ENCODE data around the gene PHYH.
"Not testable (repeated sequence)": the region's sequence is repeated elsewhere in the genome, so short reads cannot be mapped to it uniquely, and the experiment has no call there.

Gene PHYH

GRCh38 chr10:13270877-13271551 lies 28.9 kb downstream of the PHYH start:
- H3K36me3 Mint-ChIP-seq (ENCODE audit: low read depth), result no peaks in the 10 kb centered on the region
- H3K4me3 Mint-ChIP-seq, result no peak overlapping the region
- no peaks in the 10 kb centered on the region for H3K4me1 Mint-ChIP-seq (ENCODE audit: low read depth)
- no peak overlapping the region for H3K27ac Mint-ChIP-seq
- H3K9me3 Mint-ChIP-seq, result no peaks in the 10 kb centered on the region
- H3K27me3 Mint-ChIP-seq (ENCODE audit: low read depth), result peaks cover 10% of the 10 kb centered on the region

- Mint-ChIP-seq H3K27me3 (ENCODE audit: low read depth) (peaks cover 11% of the 10 kb centered on the region), H3K4me1 (ENCODE audit: low read depth) (no peaks in the 10 kb centered on the region), H3K36me3 (ENCODE audit: low read depth) (no peaks in the 10 kb centered on the region), H3K4me3 (no peak overlapping the region), H3K27ac (no peak overlapping the region), H3K9me3 (no peaks in the 10 kb centered on the region)
These were observed 31.0 kb downstream of the PHYH start for GRCh38 chr10:13268841-13269240.

- Mint-ChIP-seq H3K4me1 (ENCODE audit: low read depth) (no peaks in the 10 kb centered on the region), H3K27ac (no peak overlapping the region), H3K36me3 (ENCODE audit: low read depth) (no peaks in the 10 kb centered on the region), H3K4me3 (no peak overlapping the region), H3K9me3 (no peaks in the 10 kb centered on the region), H3K27me3 (ENCODE audit: low read depth) (peaks cover 12% of the 10 kb centered on the region)
These were observed 31.6 kb downstream of the PHYH start for GRCh38 chr10:13268310-13268709.

GRCh38 chr10:13263591-13263990 lies 36.3 kb downstream of the PHYH start:
- H3K4me3 Mint-ChIP-seq, result no peak overlapping the region
- no peak overlapping the region for H3K27ac Mint-ChIP-seq
- H3K27me3 Mint-ChIP-seq (ENCODE audit: low read depth), result peaks cover 13% of the 10 kb centered on the region
- H3K4me1 Mint-ChIP-seq (ENCODE audit: low read depth), result no peaks in the 10 kb centered on the region
- H3K36me3 Mint-ChIP-seq (ENCODE audit: low read depth), result no peaks in the 10 kb centered on the region
- H3K9me3 Mint-ChIP-seq, result peaks cover under 1% of the 10 kb centered on the region

GRCh38 chr10:13262433-13262832 lies 37.4 kb downstream of the PHYH start:
- Mint-ChIP-seq H3K27ac (no peak overlapping the region), H3K27me3 (ENCODE audit: low read depth) (peaks cover 9% of the 10 kb centered on the region)

GRCh38 chr10:13257621-13258140 lies 42.2 kb downstream of the PHYH start:
- Mint-ChIP-seq H3K4me1 (ENCODE audit: low read depth) (peaks cover 4% of the 10 kb centered on the region), H3K9me3 (peaks cover 4% of the 10 kb centered on the region), H3K27ac (no peak overlapping the region), H3K4me3 (no peak overlapping the region), H3K27me3 (ENCODE audit: low read depth) (peaks cover 15% of the 10 kb centered on the region), H3K36me3 (ENCODE audit: low read depth) (no peaks in the 10 kb centered on the region)

More at GRCh38 chr10:13262433-13262832, 37.4 kb downstream of the PHYH start:
- Mint-ChIP-seq H3K9me3 (peaks cover 4% of the 10 kb centered on the region), H3K4me3 (no peak overlapping the region), H3K36me3 (ENCODE audit: low read depth) (no peaks in the 10 kb centered on the region), H3K4me1 (ENCODE audit: low read depth) (peaks cover 4% of the 10 kb centered on the region)

GRCh38 chr10:13256627-13257026 lies 43.2 kb downstream of the PHYH start:
- H3K27me3 Mint-ChIP-seq (ENCODE audit: low read depth), result peaks cover 15% of the 10 kb centered on the region
- peaks cover 4% of the 10 kb centered on the region for H3K4me1 Mint-ChIP-seq (ENCODE audit: low read depth)
- no peaks in the 10 kb centered on the region for H3K36me3 Mint-ChIP-seq (ENCODE audit: low read depth)
- H3K9me3 Mint-ChIP-seq, result peaks cover 4% of the 10 kb centered on the region
- H3K4me3 Mint-ChIP-seq, result no peak overlapping the region
- H3K27ac Mint-ChIP-seq, result no peak overlapping the region

GRCh38 chr10:13253726-13254125 lies 46.1 kb downstream of the PHYH start:
- Mint-ChIP-seq H3K27me3 (ENCODE audit: low read depth) (peaks cover 15% of the 10 kb centered on the region), H3K4me1 (ENCODE audit: low read depth) (peaks cover 4% of the 10 kb centered on the region), H3K9me3 (peaks cover 4% of the 10 kb centered on the region), H3K4me3 (no peak overlapping the region), H3K27ac (no peak overlapping the region), H3K36me3 (ENCODE audit: low read depth) (no peaks in the 10 kb centered on the region)

- H3K27me3 Mint-ChIP-seq (ENCODE audit: low read depth), result no peaks in the 10 kb centered on the region
- no peaks in the 10 kb centered on the region for H3K4me1 Mint-ChIP-seq (ENCODE audit: low read depth)
- no peaks in the 10 kb centered on the region for H3K36me3 Mint-ChIP-seq (ENCODE audit: low read depth)
- H3K27ac Mint-ChIP-seq, result no peak overlapping the region
- no peak overlapping the region for H3K4me3 Mint-ChIP-seq
- no peaks in the 10 kb centered on the region for H3K9me3 Mint-ChIP-seq
These were observed 52.1 kb downstream of the PHYH start for GRCh38 chr10:13247784-13248183.

- H3K9me3 Mint-ChIP-seq, result no peaks in the 10 kb centered on the region
- H3K36me3 Mint-ChIP-seq (ENCODE audit: low read depth), result no peaks in the 10 kb centered on the region
- H3K27ac Mint-ChIP-seq, result no peak overlapping the region
- no peaks in the 10 kb centered on the region for H3K27me3 Mint-ChIP-seq (ENCODE audit: low read depth)
- no peaks in the 10 kb centered on the region for H3K4me1 Mint-ChIP-seq (ENCODE audit: low read depth)
- H3K4me3 Mint-ChIP-seq, result no peak overlapping the region
These were observed 52.6 kb downstream of the PHYH start for GRCh38 chr10:13247246-13247645.

- H3K4me1 Mint-ChIP-seq (ENCODE audit: low read depth); H3K36me3 Mint-ChIP-seq (ENCODE audit: low read depth); H3K27me3 Mint-ChIP-seq (ENCODE audit: low read depth); H3K4me3 Mint-ChIP-seq; H3K27ac Mint-ChIP-seq; H3K9me3 Mint-ChIP-seq: not testable (repeated sequence)
These were observed 57.6 kb downstream of the PHYH start for GRCh38 chr10:13242260-13242659.

- Mint-ChIP-seq H3K27me3 (ENCODE audit: low read depth) (no peaks in the 10 kb centered on the region), H3K27ac (no peak overlapping the region), H3K36me3 (ENCODE audit: low read depth) (no peaks in the 10 kb centered on the region), H3K4me3 (no peak overlapping the region), H3K4me1 (ENCODE audit: low read depth) (no peaks in the 10 kb centered on the region), H3K9me3 (no peaks in the 10 kb centered on the region)
These were observed 58.3 kb downstream of the PHYH start for GRCh38 chr10:13241613-13242012.

- Mint-ChIP-seq H3K4me1 (ENCODE audit: low read depth) (no peaks in the 10 kb centered on the region), H3K36me3 (ENCODE audit: low read depth) (no peaks in the 10 kb centered on the region), H3K9me3 (no peaks in the 10 kb centered on the region), H3K27me3 (ENCODE audit: low read depth) (no peaks in the 10 kb centered on the region), H3K27ac (no peak overlapping the region), H3K4me3 (no peak overlapping the region)
These were observed 59.9 kb downstream of the PHYH start for GRCh38 chr10:13239923-13240322.

GRCh38 chr10:13238271-13239077 lies 61.4 kb downstream of the PHYH start:
- Mint-ChIP-seq H3K27me3 (ENCODE audit: low read depth) (no peaks in the 10 kb centered on the region), H3K9me3 (no peaks in the 10 kb centered on the region), H3K4me3 (no peak overlapping the region), H3K27ac (no peak overlapping the region), H3K36me3 (ENCODE audit: low read depth) (no peaks in the 10 kb centered on the region), H3K4me1 (ENCODE audit: low read depth) (no peaks in the 10 kb centered on the region)

GRCh38 chr10:13236638-13237037 lies 63.2 kb downstream of the PHYH start:
- no peaks in the 10 kb centered on the region for H3K9me3 Mint-ChIP-seq
- no peaks in the 10 kb centered on the region for H3K36me3 Mint-ChIP-seq (ENCODE audit: low read depth)
- H3K27me3 Mint-ChIP-seq (ENCODE audit: low read depth), result no peaks in the 10 kb centered on the region
- no peak overlapping the region for H3K27ac Mint-ChIP-seq
- no peaks in the 10 kb centered on the region for H3K4me1 Mint-ChIP-seq (ENCODE audit: low read depth)
- no peak overlapping the region for H3K4me3 Mint-ChIP-seq
